Hepatocyte (in vitro differentiated cells): Measurements from ENCODE around the gene C11orf98.

Experiments used
- EZH2 ChIP-seq: fragments of 200-600 bp; sonication (generic); IDR thresholded peaks from 2 replicates; pipeline ENCODE4 v1.6.1; 2016; ENCODE audit warnings: antibody characterized with exemption, mild to moderate bottlenecking, borderline replicate concordance
- EZH2phosphoT487 ChIP-seq: fragments of 200-600 bp; sonication (generic); IDR thresholded peaks from one replicate; pipeline ENCODE4 v1.6.1; 2018; ENCODE audit warnings: antibody characterized with exemption, mild to moderate bottlenecking, low read depth, moderate library complexity; ENCODE audit not compliant: unreplicated experiment, severe bottlenecking
- TF ChIP-seq, protein P1 (sequence below): fragments of 200-600 bp; sonication (generic); IDR thresholded peaks from 2 replicates; pipeline ENCODE4 v1.5.1; 2016; ENCODE audit warnings: antibody characterized with exemption, mild to moderate bottlenecking; ENCODE audit not compliant: poor library complexity

DNA sequence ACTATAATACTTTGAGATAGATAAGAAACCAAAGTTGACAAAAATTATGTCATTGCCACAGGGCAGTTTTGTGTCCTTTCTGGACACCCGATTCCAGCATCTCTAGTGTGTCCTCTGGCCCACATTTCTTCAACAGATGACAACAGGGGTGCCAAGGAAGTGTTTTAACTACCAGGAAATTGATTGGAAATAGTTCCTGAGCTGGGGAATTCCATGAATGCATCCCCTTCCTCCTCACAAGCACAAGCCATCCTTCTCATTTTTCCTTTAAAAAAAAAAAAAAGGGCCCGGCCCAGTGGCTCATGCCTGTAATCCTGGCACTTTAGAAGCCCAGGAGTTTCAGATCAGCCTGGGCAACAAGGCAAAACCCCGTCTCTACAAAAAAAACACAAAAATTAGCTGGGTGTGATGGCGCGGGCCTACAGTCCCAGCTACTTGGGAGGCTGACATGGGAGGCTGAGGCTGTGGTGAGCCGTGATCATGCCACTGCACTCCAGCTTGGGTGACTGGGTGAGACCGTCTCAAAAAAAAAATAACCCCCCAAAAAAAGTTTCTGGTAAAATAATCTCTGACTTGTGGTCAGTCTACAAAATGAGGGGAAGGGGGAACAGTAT lies 42.4 kb downstream of the C11orf98 start:
- TF ChIP-seq, protein P1, sequence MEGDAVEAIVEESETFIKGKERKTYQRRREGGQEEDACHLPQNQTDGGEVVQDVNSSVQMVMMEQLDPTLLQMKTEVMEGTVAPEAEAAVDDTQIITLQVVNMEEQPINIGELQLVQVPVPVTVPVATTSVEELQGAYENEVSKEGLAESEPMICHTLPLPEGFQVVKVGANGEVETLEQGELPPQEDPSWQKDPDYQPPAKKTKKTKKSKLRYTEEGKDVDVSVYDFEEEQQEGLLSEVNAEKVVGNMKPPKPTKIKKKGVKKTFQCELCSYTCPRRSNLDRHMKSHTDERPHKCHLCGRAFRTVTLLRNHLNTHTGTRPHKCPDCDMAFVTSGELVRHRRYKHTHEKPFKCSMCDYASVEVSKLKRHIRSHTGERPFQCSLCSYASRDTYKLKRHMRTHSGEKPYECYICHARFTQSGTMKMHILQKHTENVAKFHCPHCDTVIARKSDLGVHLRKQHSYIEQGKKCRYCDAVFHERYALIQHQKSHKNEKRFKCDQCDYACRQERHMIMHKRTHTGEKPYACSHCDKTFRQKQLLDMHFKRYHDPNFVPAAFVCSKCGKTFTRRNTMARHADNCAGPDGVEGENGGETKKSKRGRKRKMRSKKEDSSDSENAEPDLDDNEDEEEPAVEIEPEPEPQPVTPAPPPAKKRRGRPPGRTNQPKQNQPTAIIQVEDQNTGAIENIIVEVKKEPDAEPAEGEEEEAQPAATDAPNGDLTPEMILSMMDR = no peak
- no peak for TF ChIP-seq EZH2
- no peak for TF ChIP-seq EZH2phosphoT487
